ENCODE results near the gene PMAIP1. TPM values are rescaled to one million over a fixed set of nuclear protein-coding genes. Genes with fewer than 3 reads are reported as not detected.

The PMAIP1 gene
- total and polyA plus RNA-seq, 11 donors, result 0.15 to 1.8 (median 0.37) TPM; not detected in 2

GRCh38 chr18:59917422-59917821 is 17.6 kb downstream of the PMAIP1 start:
- no peaks in the 10 kb centered on the region for H3K36me3 ChIP-seq
- H3K27me3 ChIP-seq, result no peaks in the 10 kb centered on the region
- H3K9me3 ChIP-seq, result peaks cover 0 to 7% (median 0%) of the 10 kb centered on the region in 12 donors
- TF ChIP-seq, protein P1, sequence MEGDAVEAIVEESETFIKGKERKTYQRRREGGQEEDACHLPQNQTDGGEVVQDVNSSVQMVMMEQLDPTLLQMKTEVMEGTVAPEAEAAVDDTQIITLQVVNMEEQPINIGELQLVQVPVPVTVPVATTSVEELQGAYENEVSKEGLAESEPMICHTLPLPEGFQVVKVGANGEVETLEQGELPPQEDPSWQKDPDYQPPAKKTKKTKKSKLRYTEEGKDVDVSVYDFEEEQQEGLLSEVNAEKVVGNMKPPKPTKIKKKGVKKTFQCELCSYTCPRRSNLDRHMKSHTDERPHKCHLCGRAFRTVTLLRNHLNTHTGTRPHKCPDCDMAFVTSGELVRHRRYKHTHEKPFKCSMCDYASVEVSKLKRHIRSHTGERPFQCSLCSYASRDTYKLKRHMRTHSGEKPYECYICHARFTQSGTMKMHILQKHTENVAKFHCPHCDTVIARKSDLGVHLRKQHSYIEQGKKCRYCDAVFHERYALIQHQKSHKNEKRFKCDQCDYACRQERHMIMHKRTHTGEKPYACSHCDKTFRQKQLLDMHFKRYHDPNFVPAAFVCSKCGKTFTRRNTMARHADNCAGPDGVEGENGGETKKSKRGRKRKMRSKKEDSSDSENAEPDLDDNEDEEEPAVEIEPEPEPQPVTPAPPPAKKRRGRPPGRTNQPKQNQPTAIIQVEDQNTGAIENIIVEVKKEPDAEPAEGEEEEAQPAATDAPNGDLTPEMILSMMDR (IDR thresholded peaks at IDR 0.05), result no peak
- no peak for TF ChIP-seq POLR2A (IDR thresholded peaks at IDR 0.05)
- H3K27ac ChIP-seq, result no peak overlapping the region
- H3K4me3 ChIP-seq, result no peak overlapping the region
- DNase-seq (no peak), ATAC-seq (peak in 1 of 4 donors; percentile 54)
- WGBS, 4 donors, result 82 to 88% (median 86%) methylated on average over 5 of the region's 5 CpGs
- intact Hi-C loops (cut with DNase I), result no loop called here
- H3K4me1 ChIP-seq, result peaks cover 0 to 28% (median 0%) of the 10 kb centered on the region in 12 donors

- intact Hi-C loops (cut with DNase I), result no loop called here
- Histone ChIP-seq H3K9me3 (no peaks in the 10 kb centered on the region), H3K4me3 (peak overlapping the region in 2 of 12 donors; percentile 15 to 30), H3K4me1 (peaks cover 0 to 28% (median 0%) of the 10 kb centered on the region in 12 donors), H3K27ac (no peak overlapping the region), H3K36me3 (no peaks in the 10 kb centered on the region), H3K27me3 (no peaks in the 10 kb centered on the region)
- 15 to 31% (median 20%) methylated on average over 7 to 9 of the region's 9 CpGs for WGBS, 4 donors
- ATAC-seq (peak in 3 of 4 donors; percentile 75 to 85 (median 80)), DNase-seq (peak; percentile 27 to 68 (median 44))
- TF ChIP-seq POLR2A (IDR thresholded peaks at IDR 0.05), result no peak
- TF ChIP-seq, protein P1 (IDR thresholded peaks at IDR 0.05), result no peak
Observed at GRCh38 chr18:59918320-59918755, 18.5 kb downstream of the PMAIP1 start.

DNA sequence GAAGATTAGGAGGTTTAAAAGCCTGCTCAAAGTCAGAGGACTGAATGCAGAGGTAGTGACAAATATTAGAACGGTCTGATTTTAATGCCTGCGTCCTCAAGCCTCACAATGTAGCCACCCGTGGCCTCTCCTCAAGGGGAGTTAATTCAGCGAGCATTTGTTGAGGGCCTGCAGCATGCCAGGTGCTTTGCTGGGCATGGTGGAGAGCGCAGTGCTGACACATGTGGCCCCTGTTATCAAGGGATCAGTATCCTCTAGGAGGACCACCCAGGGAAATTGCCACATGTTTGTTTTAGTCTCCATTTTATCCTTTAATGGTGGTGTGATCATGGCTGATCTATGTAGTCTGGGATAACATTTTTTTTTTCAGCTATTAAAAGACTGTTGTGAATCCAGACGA is 19.2 kb downstream of the PMAIP1 start:
- Histone ChIP-seq H3K9me3 (no peaks in the 10 kb centered on the region), H3K27ac (no peak overlapping the region), H3K36me3 (no peaks in the 10 kb centered on the region), H3K4me1 (peaks cover 0 to 28% (median 0%) of the 10 kb centered on the region in 12 donors), H3K4me3 (no peak overlapping the region), H3K27me3 (no peaks in the 10 kb centered on the region)
- DNase-seq (no peak), ATAC-seq (no peak)
- no peak for TF ChIP-seq POLR2A (IDR thresholded peaks at IDR 0.05)
- TF ChIP-seq, protein P1 (IDR thresholded peaks at IDR 0.05), result no peak
- 85 to 94% (median 91%) methylated on average over 6 of the region's 6 CpGs for WGBS, 4 donors
- intact Hi-C loops (cut with DNase I), result no loop called here

GRCh38 chr18:59921384-59921891 is 21.6 kb downstream of the PMAIP1 start:
- 78 to 93% (median 84%) methylated on average over 2 of the region's 2 CpGs for WGBS, 4 donors
- no peak for TF ChIP-seq POLR2A (IDR thresholded peaks at IDR 0.05)
- intact Hi-C loops (cut with DNase I), result no loop called here
- Histone ChIP-seq H3K4me1 (peaks cover 0 to 28% (median 0%) of the 10 kb centered on the region in 12 donors), H3K4me3 (no peak overlapping the region), H3K27me3 (no peaks in the 10 kb centered on the region), H3K36me3 (no peaks in the 10 kb centered on the region), H3K27ac (no peak overlapping the region), H3K9me3 (no peaks in the 10 kb centered on the region)
- no peak for ATAC-seq
- no peak for DNase-seq

Data from heart left ventricle (tissue), 16 donors.